Measurements from ENCODE around the gene SMYD3. TPM values are rescaled to one million over a fixed set of nuclear protein-coding genes. Genes with fewer than 3 reads are reported as not detected.

SMYD3 gene
- total RNA-seq, 1 donor from 2014 or later, result 35.4 TPM

GRCh38 chr1:245871191-245871590 is 635.9 kb downstream of the SMYD3 start:
- H3K9me3 Mint-ChIP-seq (ENCODE audit: unreplicated experiment), result no peaks in the 10 kb centered on the region
- H3K36me3 Mint-ChIP-seq (ENCODE audit: low read depth, unreplicated experiment), result no peaks in the 10 kb centered on the region
- H3K27ac Mint-ChIP-seq (ENCODE audit: unreplicated experiment), result no peak overlapping the region
- no peaks in the 10 kb centered on the region for H3K4me1 Mint-ChIP-seq (ENCODE audit: unreplicated experiment)
- TF ChIP-seq, protein P1, sequence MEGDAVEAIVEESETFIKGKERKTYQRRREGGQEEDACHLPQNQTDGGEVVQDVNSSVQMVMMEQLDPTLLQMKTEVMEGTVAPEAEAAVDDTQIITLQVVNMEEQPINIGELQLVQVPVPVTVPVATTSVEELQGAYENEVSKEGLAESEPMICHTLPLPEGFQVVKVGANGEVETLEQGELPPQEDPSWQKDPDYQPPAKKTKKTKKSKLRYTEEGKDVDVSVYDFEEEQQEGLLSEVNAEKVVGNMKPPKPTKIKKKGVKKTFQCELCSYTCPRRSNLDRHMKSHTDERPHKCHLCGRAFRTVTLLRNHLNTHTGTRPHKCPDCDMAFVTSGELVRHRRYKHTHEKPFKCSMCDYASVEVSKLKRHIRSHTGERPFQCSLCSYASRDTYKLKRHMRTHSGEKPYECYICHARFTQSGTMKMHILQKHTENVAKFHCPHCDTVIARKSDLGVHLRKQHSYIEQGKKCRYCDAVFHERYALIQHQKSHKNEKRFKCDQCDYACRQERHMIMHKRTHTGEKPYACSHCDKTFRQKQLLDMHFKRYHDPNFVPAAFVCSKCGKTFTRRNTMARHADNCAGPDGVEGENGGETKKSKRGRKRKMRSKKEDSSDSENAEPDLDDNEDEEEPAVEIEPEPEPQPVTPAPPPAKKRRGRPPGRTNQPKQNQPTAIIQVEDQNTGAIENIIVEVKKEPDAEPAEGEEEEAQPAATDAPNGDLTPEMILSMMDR (IDR thresholded peaks at IDR 0.05; ENCODE audit: unreplicated experiment), result no peak
- no peak for DNase-seq (ENCODE audit: low spot score)
- no peak overlapping the region for H3K4me3 Mint-ChIP-seq (ENCODE audit: unreplicated experiment)
- peaks cover 4% of the 10 kb centered on the region for H3K27me3 Mint-ChIP-seq (ENCODE audit: unreplicated experiment)

GRCh38 chr1:245870698-245871097 is 636.4 kb downstream of the SMYD3 start:
- TF ChIP-seq, protein P1 (IDR thresholded peaks at IDR 0.05; ENCODE audit: unreplicated experiment), result no peak
- no peak overlapping the region for H3K27ac Mint-ChIP-seq (ENCODE audit: unreplicated experiment)
- peaks cover 4% of the 10 kb centered on the region for H3K27me3 Mint-ChIP-seq (ENCODE audit: unreplicated experiment)
- no peaks in the 10 kb centered on the region for H3K9me3 Mint-ChIP-seq (ENCODE audit: unreplicated experiment)
- H3K4me3 Mint-ChIP-seq (ENCODE audit: unreplicated experiment), result no peak overlapping the region
- no peak for DNase-seq (ENCODE audit: low spot score)
- no peaks in the 10 kb centered on the region for H3K4me1 Mint-ChIP-seq (ENCODE audit: unreplicated experiment)
- no peaks in the 10 kb centered on the region for H3K36me3 Mint-ChIP-seq (ENCODE audit: low read depth, unreplicated experiment)

GRCh38 chr1:245869847-245870246 is 637.2 kb downstream of the SMYD3 start:
- Mint-ChIP-seq H3K27ac (ENCODE audit: unreplicated experiment) (no peak overlapping the region), H3K9me3 (ENCODE audit: unreplicated experiment) (no peaks in the 10 kb centered on the region)
- TF ChIP-seq, protein P1 (IDR thresholded peaks at IDR 0.05; ENCODE audit: unreplicated experiment), result no peak

GRCh38 chr1:245867738-245868137 is 639.3 kb downstream of the SMYD3 start:
- DNase-seq (ENCODE audit: low spot score), result no peak
- H3K4me1 Mint-ChIP-seq (ENCODE audit: unreplicated experiment), result no peaks in the 10 kb centered on the region
- no peaks in the 10 kb centered on the region for H3K36me3 Mint-ChIP-seq (ENCODE audit: low read depth, unreplicated experiment)
- TF ChIP-seq, protein P1 (IDR thresholded peaks at IDR 0.05; ENCODE audit: unreplicated experiment), result no peak
- no peaks in the 10 kb centered on the region for H3K9me3 Mint-ChIP-seq (ENCODE audit: unreplicated experiment)
- H3K4me3 Mint-ChIP-seq (ENCODE audit: unreplicated experiment), result no peak overlapping the region
- H3K27ac Mint-ChIP-seq (ENCODE audit: unreplicated experiment), result no peak overlapping the region
- peaks cover 2% of the 10 kb centered on the region for H3K27me3 Mint-ChIP-seq (ENCODE audit: unreplicated experiment)

More at GRCh38 chr1:245869847-245870246, 637.2 kb downstream of the SMYD3 start:
- peaks cover 2% of the 10 kb centered on the region for H3K27me3 Mint-ChIP-seq (ENCODE audit: unreplicated experiment)
- H3K36me3 Mint-ChIP-seq (ENCODE audit: low read depth, unreplicated experiment), result no peaks in the 10 kb centered on the region
- H3K4me3 Mint-ChIP-seq (ENCODE audit: unreplicated experiment), result no peak overlapping the region
- no peaks in the 10 kb centered on the region for H3K4me1 Mint-ChIP-seq (ENCODE audit: unreplicated experiment)
- DNase-seq (ENCODE audit: low spot score), result no peak

- no peak overlapping the region for H3K27ac Mint-ChIP-seq (ENCODE audit: unreplicated experiment)
- H3K27me3 Mint-ChIP-seq (ENCODE audit: unreplicated experiment), result peaks cover 2% of the 10 kb centered on the region
- no peak for DNase-seq (ENCODE audit: low spot score)
- TF ChIP-seq, protein P1 (IDR thresholded peaks at IDR 0.05; ENCODE audit: unreplicated experiment), result no peak
- no peaks in the 10 kb centered on the region for H3K9me3 Mint-ChIP-seq (ENCODE audit: unreplicated experiment)
- no peak overlapping the region for H3K4me3 Mint-ChIP-seq (ENCODE audit: unreplicated experiment)
- H3K36me3 Mint-ChIP-seq (ENCODE audit: low read depth, unreplicated experiment), result no peaks in the 10 kb centered on the region
- no peaks in the 10 kb centered on the region for H3K4me1 Mint-ChIP-seq (ENCODE audit: unreplicated experiment)
Observed at GRCh38 chr1:245864872-245865271, 642.2 kb downstream of the SMYD3 start.

Data from endothelial cell (in vitro differentiated cells).